HuH-7.5 (cell line): ENCODE results near the gene GLDC.

Experiments used
- DNase-seq: peaks from one replicate; pipeline ENCODE4 v3.0.0; 2011; ENCODE audit warnings: low spot score

Gene GLDC

DNA sequence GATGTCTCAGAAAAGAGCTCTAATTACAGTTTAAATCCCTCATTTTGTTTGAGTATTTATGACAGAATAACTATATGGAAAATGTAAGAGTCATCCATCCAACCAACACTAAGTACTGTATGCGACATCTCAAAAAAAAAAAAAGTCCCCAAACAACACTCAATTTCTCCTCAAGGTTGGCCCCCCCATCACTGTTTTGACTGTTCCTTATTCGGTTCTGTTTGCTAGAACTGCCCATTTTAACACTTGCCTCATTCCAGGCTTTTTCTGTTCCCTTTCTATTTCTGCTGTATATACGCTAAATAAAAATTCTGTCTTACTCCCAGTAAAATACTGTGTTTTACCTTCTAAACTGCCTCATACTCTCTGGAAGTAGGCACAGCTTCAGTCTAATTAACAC, 25.2 kb downstream of the GLDC start:
- DNase-seq: no peak

DNA sequence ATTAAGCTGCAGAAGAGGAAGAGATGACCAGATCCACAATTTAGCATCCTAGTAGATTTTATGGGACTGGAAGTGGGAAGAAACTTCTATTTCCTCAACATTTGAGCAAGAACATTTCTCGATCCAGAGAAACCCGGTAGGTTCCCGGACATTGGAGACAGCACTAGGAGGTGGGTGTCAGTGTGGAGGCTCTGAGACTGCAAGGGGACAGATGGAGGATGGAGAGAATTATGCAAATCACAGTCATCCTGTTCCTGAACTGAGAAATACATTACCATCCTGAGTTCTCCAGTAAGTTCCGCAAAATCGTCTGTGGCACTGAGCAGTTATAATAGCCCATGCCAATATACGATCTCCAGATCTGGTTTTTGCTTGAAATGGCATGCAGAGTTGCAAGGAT, 25.6 kb downstream of the GLDC start:
- no peak for DNase-seq

DNA sequence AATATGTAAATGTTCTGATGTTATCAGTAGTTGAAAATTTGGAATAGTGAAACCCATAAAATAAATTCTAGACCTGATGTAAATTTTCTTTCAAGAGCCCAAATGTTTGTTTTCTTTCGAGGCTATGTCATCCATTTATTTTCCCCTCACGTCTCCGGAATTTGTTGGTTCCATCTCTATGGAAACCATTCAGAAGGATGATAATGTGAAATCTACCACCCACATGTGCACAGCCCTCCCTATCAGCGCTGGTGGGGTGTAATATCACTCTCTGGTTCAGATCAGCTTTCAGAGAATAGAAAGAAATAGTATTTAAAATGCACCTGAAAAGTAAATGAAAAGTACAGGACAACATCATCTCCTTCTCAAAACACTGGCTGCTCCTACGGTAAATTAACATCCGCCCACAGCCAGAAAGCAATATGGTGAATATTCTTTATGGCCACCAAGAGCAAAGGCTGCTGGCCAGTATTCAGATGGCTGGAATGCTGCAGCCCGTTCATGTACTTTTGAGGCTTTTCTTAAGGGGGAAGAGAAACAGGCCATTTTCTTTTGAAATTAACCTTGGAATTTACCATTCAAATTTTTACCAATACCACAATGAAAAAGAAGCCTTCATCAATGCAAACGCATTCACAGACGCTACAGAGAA, 28.5 kb downstream of the GLDC start:
- no peak for DNase-seq

DNA sequence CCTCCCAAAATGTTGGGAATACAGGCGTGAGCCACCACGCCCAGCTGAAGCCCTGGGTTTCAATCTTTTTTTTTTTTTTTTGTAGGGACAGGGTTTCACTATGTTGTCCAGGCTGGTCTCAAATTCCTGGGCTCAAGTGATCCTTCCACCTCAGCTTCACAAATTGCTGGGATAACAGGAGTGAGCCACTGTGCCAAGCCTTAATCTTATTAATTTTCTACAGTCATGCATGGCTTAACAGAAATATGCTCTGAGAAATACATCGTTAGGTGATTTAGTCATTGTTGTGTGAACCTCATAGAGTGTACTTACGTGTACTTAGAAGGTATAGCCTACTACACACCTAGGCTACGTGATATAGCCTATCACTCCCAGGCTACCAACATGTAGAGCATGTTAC, 31.0 kb downstream of the GLDC start:
- DNase-seq: no peak

DNA sequence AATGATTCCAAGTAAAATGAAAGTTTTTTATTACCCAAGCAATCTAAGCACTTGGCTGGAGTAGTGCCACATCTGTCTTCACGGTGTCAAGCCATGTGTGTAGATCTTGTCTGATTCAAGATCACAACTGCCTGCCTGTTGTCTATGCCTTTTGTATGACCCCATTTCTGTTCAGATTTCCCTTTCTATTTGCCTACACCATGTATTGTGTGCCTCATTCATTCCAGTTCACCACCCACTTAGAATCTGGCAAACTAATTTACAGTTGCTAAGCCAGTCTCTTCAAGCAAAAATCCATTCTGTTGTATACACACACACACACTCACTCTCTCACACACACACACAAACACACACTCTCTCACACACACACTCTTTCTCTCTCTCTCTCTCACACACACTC, 33.7 kb downstream of the GLDC start:
- DNase-seq: no peak

DNA sequence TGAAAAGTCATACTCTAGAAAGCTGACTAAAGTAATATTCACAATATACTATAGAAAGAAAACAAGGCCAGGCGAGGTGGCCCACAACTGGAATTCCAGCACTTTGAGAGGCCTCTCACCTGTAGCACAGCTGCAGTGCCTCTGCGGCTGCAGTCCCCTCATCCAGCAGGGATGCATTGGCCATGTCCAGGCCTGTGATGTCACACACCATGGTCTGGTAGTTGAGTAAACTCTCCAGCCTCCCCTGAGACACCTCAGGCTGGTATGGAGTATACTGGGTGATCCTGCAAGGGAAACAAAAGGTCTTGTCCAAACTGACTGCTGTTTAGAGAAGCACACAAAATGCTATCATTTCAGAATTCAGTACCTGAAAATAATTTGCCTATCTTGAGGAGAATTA, 35.5 kb downstream of the GLDC start:
- no peak for DNase-seq

DNA sequence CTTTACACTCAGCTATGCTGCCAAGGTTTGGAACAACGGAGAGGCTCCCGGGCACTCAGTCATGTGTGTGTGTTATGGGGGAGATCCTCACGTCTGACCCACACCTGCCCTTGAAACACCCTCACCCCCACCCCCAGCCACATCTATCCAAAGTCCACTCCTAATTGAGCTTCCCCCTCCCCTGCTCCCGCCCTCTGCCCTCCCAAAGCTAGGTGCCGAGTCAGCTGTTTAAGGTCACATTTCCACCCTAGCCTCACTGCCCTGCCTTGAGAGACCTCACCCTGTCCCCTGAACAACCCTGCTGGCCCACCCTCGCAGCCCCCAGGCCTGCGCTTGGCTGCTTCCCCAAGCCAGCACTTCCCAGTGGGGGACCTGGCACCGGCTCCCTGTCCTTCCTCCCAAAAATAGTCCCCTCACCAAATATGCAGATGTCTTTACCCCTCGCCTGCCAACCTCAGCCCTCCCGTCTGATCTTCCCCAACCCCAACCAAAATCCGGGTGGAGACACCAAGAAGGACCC, 36.0 kb downstream of the GLDC start:
- DNase-seq: no peak

DNA sequence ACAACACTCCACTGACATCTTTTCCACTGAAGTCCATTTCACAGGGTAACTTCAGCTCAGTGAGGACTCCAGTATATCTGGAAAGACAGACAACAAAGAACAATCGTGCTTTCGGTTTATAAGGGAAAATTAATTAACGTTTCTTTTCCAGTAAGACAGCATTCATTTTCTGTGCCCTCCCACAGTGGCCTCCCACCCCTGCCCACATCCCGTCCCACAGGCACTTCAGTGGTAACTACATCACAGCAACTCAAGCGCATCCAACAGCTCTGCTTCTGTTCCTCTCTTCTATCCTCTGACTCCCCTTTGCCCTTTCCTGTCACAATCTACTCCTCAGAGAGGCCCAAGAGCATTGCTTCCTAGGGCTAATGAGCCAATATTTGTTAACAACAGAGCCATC, 40.3 kb downstream of the GLDC start:
- no peak for DNase-seq

DNA sequence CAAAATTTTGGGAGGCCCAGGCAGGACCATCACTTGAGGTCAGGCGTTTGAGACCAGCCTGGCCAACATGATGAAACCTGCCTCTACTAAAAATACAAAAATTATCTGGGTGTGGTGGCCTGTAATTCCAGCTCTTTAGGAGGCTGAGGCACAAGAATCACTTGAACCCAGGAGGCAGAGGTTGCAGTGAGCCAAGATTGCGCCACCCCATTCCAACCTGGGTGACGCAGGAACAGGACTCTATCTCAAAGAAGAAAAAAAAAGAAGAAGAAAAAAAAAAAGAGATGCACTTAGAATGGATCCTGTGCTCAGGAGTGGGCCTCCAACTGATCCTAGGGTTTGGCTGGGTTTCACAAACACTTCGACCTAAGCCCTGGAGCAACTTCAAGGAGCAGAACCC, 45.1 kb downstream of the GLDC start:
- DNase-seq: no peak

DNA sequence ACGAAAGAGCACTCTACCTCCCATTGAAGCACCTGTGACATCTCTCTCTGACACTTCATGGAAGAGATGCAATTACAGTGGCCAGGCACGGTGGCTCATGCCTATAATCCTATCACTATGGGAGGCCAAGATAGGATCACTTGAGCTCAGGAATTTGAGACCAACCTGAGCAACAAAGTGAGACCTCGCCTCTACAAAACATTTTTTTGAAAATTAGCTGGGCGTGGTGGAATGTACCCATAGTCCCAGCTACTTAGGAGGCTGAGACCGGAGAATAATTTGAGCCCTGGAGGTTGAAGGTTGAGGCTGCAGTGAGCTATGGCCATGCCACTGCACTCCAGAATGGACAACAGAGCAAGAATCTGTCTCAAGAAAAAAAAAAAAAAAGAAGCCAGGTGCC, 45.5 kb downstream of the GLDC start:
- DNase-seq: no peak

DNA sequence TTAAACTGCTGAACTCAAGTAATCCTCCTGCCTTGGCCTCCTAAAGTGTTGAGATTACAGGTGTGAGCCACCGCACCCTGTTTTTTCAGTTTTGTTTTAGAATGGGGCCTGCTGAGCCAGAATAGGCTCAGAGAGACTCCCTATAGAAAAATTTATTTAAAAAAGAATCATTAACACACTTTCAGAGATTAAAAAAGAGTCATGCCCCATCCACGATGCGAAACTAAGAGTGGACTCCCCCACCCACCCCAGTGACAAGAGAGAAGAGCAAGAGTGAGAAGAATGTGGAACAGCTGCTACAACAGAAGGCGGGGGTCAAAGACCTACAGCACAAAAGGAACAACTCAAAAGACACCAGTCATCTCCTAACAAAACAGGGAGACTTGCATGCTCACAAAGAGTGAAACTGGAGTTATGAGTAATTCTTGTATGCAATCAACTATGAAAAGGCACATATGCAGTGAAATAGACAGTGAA, 47.2 kb downstream of the GLDC start:
- no peak for DNase-seq

DNA sequence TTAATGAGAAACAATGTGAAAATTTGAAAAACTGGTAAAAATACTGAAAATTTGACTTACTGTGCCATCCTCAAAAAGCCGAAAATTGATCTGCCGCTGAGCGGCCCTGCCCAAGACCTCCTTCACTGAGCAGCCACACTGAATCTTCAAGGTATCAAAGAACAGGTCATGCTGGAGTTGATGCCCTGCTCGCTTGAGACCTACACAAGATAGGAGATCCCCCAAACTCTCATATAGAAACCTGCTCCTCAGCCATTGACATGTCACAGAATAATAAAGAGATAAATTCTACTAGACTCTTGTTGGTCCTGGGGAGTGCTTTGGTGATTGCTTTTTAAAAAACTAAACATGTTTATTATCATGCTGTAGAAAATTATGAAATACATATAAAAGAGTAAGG, 52.7 kb downstream of the GLDC start:
- DNase-seq: no peak

DNA sequence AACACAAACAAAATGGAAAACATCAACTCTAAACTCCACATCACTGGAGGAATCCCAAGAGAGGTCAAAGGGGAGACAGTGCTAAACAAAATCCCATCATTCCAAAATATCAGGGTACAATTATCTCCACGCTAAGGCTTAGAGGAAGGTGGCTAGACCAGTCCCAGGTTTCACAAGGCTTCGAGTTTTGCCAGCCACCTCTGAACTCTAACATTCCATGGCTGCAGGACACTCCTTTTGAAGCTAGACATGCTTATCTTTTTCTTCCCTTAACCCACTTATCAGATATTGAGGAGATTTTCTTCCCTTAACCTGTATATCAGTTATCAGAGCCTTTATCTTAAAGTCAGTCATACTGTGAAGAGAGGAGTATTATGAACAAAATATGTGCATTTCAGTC, 53.3 kb downstream of the GLDC start:
- no peak for DNase-seq

DNA sequence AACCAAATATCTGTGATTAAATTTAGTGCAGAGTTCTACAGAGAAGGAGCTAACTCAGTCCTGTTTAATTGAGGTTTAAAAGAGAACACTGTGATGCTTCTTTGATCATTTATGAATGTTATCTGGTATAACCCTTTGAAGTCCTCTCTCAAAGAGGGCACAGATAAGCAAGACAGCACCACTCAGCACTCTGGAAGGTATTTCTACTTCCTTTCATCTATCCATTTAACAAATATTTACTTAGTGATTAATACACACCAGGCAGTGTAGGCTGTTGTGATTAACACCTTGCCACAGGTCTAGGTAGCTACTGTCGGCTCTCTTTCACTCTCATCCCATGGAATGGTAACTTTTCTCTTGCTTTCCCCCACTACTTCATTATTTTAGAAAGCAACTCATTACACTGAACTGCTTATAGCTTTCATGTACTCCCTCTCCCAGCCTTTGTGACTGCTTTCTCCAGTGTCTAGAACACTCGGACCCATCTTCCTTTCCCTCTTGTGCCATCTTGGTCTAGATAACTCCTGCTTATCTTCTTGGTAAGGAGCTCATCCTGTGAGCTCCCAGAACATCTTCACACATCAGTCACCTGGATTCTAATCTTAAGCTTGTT, 54.7 kb downstream of the GLDC start:
- DNase-seq: no peak

DNA sequence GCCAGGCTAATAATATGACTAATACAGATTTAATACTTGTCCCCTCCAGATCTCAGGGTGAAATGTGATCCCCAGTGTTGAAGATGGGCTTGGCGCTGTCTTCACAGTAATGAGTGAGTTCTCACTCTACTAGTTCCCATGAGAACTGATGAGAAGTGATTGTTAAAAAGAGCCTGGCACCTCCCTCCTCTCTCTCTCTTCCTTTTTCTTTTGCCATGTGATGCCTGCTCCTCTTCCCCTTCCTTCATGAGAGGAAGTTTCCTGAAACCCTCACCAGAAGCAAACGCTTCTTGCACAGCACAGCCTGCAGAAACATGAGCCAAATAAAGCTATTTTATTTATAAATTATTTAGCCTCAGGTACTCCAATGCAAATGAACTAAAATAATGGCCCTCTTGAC, 55.2 kb downstream of the GLDC start:
- DNase-seq: no peak

DNA sequence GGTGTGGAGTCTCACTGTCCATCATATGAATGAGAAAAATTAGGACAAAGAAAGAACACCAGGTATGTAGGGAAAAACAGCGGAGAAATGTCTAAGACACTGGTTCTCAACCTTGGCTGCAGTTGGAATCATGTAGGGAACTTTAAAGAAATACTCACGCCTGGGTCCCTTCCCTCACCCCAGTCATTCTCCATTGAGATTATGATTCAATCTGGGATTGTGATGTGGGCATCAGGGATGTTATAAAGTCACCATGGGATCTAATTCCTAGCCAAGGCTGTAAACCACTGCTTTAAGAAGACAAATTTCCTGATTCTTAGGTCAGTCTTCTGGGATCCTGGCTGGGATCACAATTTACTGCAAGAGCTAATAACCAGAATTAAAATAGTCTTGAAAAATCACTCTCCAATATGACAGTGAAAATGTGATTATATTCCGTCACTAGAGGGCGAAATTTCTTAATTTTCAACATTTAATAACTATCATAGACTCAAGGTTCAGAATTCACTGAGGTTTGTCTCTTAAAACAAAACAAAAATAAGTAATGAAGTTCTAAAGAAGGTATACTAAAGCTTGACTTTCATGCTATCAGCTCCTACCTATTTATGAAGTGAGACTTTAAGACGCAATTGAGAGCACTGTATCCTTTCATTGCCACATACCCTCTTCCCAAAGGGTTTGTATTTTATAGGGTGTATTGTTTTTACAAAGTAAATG, 60.5 kb downstream of the GLDC start:
- no peak for DNase-seq

DNA sequence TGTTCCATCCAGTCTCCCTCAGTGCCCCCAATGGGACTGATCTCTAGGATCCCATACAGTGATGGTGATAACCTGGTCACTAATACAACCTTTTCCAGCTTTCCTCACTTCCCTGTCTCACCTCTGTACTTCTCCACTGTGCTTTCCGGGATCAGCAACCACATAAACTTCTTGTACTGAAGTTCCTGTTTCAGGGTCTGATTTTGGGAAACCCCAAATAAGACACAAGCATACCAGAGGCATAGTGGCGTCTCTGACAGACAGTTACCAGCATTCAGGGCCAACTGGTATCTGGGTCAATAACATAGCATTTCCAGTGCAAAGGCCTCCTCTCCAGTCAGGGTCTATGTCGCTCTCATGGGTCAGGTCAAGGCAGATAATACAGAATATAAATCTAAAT, 64.3 kb downstream of the GLDC start:
- no peak for DNase-seq

DNA sequence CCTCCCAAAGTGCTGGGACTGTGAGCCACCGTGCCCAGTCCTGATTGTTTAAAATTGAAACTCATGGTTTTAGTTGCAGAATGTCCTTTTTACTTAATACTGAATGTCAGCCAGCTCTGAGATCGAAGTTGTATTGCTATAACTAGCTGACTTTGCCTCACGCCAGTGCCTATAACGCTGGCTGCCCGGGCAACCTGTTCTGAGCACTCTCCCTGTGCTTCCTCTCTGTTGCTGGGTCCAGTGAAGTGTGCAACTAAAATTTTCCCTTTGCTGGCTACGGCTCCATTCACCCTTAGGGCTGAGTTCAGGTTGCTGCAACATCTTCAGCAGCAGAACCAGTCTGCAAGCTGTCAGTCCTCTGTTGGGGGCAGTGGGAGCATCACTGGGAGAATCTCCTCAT, 65.9 kb downstream of the GLDC start:
- DNase-seq: no peak

DNA sequence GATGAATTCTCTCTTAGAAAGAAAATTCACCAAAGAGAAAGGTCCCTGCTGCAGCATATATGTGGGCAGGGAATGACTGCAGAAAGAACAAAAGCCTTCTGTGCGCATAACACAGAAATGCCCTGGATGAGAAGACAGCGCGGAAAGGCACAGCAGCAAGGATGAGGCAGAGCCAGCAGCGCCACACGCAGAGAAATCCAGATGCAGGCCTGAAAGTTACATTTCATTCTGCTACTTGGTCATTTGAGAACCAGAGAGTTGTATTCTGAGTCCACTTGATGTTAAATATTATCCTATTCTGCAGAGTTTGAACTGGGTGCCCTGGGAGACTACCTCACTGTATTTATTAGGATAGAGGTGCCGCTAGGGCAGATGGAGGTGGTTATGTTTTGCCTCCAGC, 68.5 kb downstream of the GLDC start:
- no peak for DNase-seq

DNA sequence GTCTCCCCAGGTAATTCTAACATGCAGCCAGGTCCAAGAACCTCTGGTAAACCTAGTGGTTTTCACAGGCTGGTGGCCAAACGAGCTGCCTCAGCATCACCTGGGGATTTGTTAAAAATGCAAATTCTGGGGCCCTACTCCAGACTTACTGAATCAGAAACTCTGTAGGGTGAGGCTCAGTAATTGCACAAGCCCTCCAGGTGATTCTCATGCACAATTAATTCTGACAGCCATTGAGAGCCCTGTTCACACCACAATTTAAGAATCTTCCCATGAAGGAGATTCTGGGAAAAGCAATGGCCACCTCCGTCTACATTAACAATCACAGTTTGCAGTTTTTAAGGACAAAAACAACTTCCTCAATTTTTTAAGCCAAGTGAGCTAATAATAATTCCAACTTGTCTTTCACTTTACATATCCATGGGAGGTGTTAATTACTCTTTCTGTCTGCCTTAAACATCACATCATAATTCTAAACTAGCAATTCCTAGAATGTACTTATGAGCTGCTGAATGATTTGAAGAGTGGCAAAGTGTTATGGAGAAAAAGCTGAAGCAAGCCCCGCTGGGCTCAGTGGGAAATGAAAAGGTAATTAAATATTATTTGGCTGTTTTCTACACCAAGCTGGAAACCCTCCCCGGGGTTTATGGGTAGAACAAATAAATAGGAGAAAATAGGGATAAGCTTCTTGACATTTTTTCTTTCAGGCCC, 70.0 kb downstream of the GLDC start:
- DNase-seq: no peak

DNA sequence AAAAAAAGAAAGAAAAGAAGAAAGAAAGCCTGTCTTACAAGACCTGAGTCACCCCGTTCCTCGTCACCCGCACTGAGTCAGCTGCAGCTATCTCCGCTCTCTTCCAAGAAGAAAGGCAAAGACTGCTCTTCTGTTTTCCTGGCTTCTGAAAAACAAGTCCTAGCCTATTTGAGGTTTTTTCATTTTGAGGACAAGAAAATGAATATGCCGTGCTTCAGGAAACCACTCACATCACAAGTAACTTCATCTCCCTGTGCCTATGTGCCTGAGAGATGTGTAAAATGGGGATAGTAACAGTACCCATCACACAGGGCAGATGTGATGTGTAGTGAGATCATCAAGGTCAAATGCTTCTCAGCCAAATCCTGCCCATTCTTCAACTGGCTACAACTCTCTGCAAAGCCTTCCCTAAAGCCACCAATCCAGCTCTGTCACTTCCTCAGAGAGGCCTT, 78.4 kb downstream of the GLDC start:
- DNase-seq: no peak

DNA sequence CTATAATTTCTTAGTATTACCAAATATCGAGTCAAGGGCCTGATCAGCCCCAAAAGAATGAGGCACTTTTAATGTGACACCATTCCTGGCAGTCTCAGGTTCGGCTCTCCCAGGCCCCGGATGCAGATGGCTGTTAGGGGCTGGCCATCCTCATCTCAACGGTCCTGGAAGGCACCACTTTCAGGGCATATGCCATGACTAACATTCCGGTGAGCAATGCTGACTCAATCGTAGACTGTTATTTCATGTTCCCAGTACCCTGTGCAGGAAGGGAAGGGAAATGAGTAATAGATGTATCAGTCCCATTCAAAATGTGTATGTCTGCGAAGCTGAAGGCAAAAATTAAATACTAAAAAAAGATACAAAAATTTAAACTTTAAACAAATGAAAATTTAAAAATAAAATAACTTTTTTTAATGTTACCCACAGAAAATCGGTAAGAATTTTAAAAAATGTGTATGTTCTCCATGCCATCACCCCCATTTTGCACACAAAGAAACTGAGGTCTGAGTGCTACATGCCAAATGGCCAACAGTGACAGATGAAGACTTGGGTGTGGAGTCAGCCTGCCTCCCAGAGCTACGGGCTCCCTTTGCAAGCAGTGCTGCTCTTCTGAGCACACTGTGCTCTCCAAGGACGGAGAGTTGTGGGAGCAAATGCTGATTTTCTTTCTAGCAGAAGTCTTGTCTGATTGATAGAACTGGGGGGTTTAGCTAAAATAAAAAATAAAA, 79.0 kb downstream of the GLDC start:
- no peak for DNase-seq
